Neural progenitor cell (in vitro differentiated cells): ENCODE measurements around the gene SRPX2.

ENCODE experiments used
- CTCF ChIP-seq: fragments of 200-600 bp; sonication (generic); IDR thresholded peaks from 2 replicates; pipeline ENCODE4 v1.5.1; 2017; ENCODE audit warnings: antibody characterized with exemption, mild to moderate bottlenecking
- EZH2 ChIP-seq: fragments of 200-600 bp; sonication (generic); IDR thresholded peaks from 2 replicates; pipeline ENCODE4 v1.6.1; 2017; ENCODE audit warnings: antibody characterized with exemption, mild to moderate bottlenecking, moderate library complexity

- TF ChIP-seq CTCF (no peak), EZH2 (no peak)
Observed at GRCh38 chrX:100710816-100711215, 66.8 kb downstream of the SRPX2 start.
